Tibial nerve (tissue), 3 donors: Measurements from ENCODE around the gene TBC1D13.

ENCODE experiments used
- POLR2A ChIP-seq, 2 donors: fragments of 450-650 bp; IDR thresholded peaks; one replicate each; pipeline ENCODE4 v1.6.1; 2017; ENCODE audit warnings: antibody characterized with exemption in 2 of 2, mild to moderate bottlenecking in 2 of 2, moderate library complexity in 2 of 2
- TF ChIP-seq, protein P1 (sequence below), 5 experiments: fragments of 200-600 bp in 3 of 5; fragments of 450-650 bp in 2 of 5; sonication (generic) in 3 of 5; IDR thresholded peaks; one replicate each; pipeline ENCODE4 v1.5.1; 2016 to 2019; ENCODE audit warnings: antibody characterized with exemption in 5 of 5, mild to moderate bottlenecking in 3 of 5, moderate library complexity in 2 of 5

- TF ChIP-seq, protein P1, sequence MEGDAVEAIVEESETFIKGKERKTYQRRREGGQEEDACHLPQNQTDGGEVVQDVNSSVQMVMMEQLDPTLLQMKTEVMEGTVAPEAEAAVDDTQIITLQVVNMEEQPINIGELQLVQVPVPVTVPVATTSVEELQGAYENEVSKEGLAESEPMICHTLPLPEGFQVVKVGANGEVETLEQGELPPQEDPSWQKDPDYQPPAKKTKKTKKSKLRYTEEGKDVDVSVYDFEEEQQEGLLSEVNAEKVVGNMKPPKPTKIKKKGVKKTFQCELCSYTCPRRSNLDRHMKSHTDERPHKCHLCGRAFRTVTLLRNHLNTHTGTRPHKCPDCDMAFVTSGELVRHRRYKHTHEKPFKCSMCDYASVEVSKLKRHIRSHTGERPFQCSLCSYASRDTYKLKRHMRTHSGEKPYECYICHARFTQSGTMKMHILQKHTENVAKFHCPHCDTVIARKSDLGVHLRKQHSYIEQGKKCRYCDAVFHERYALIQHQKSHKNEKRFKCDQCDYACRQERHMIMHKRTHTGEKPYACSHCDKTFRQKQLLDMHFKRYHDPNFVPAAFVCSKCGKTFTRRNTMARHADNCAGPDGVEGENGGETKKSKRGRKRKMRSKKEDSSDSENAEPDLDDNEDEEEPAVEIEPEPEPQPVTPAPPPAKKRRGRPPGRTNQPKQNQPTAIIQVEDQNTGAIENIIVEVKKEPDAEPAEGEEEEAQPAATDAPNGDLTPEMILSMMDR (IDR thresholded peaks at IDR 0.05), result no peak
- no peak for TF ChIP-seq POLR2A (IDR thresholded peaks at IDR 0.05)
These were observed 15.4 kb downstream of the TBC1D13 start for GRCh38 chr9:128802482-128802881.
